Tongue (tissue), 2 donors: ENCODE data around the gene KCNT1. TPM values are rescaled to one million over a fixed set of nuclear protein-coding genes. Genes with fewer than 3 reads are reported as not detected.

Experiments
- DNase-seq: peaks from one replicate; pipeline ENCODE4 v3.0.0-alpha.2; 2015
- total RNA-seq: library from RNA; depleted of rRNA; stranded (reverse); fragments of >200 nt; gene quantifications from one replicate; pipeline ENCODE4 v1.2.3, GENCODE V29; 2014

KCNT1 gene
- total RNA-seq, 1 donor from 2014 or later: 2.8 TPM

- DNase-seq: no peak
Measured at GRCh38 chr9:135700525-135700924, 1.5 kb upstream of the KCNT1 start.

DNA sequence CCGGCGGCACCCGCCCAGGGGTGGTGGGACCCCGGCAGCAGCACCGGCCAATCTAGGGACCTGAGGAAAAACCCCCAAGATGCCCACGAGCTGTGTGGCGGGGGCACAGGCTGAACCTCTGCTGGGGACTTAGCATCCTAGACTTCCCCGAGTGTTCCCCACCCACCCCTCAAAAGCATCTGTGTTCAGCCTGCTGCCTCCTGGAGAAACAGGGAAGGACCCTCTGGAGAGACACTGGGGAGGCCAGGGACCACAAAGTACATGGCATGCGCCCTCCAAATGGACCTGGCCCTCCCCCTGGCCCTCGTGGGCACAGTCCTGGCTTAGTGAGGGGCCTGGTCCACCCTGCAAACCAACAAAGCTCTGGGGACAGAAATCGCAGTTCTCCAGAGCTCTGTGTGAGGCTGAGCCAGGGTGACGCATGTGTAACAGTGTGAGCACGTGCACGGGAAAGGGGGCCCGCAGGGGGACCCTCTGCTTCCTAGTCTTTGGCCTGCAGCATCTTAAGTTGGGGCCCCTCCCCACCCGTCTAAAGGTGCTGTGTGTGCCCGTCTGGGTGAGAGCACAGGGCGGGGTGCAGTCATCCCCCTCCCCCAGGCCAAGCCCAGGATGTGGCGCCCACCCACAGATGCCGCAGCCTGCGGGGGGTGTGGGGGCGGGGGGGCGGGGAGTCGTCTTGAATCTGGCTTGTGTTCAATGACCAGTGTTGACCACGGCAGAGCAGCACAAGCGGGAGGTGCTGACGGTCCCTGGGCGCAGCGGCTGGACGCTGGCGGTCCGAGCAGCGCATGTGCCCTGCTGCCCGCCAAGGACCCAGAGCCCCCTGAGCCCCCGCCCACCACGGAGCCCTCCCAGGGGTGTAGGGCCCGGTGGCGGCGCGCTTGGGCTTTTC, 672 bp upstream of the KCNT1 start:
- DNase-seq: peak; percentile 43

- peak; percentile 58 for DNase-seq
Measured at GRCh38 chr9:135703726-135704125, 1.7 kb downstream of the KCNT1 start.

- peak; percentile 95 for DNase-seq
Measured at GRCh38 chr9:135704483-135704882, 2.5 kb downstream of the KCNT1 start.

GRCh38 chr9:135705376-135705775, 3.4 kb downstream of the KCNT1 start:
- peak; percentile 23 for DNase-seq

GRCh38 chr9:135706288-135706687, 4.3 kb downstream of the KCNT1 start:
- peak; percentile 35 for DNase-seq

GRCh38 chr9:135707252-135708138, 5.5 kb downstream of the KCNT1 start:
- peak; percentile 71 for DNase-seq

GRCh38 chr9:135708164-135708563, 6.2 kb downstream of the KCNT1 start:
- no peak for DNase-seq

DNA sequence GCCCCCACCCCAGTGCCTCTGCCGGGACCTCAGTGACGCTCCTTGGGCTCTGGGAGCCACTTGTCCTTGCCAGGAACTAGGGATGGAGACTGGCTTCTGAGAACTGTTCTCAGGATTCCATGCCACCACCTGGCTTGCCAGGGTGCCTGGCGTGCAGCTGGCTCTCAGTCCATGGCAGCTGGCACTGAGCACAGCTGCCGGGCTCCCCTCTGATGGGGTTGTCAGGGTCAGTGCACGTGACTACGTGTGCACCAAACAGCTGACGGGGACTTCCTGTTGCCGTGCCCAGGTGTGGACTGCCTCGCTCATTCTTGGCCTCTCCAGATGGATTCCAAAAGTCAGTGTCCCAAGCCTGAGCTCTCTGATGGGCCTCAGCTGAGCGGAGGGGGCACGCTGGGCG, 9.4 kb downstream of the KCNT1 start:
- peak; percentile 83 for DNase-seq

DNA sequence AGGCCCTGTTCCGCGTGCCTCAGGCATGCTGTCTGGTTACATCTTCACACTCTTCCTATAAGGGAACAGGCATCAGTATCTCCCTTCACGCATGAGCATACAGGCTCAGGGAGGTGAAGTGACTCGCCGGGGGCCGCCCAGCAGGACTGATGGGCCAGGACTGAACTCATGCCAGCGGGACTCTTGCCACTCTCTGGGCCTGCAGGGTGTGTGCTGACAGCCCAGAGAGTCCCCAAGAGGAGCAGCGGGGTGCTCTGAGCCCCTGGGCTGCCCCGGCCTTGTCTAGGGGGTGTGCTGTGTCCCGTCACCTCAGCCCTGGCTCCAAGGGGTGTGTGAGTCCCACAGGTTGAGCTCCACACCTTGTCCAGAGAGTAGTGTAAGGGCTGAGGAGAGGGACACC, 9.9 kb downstream of the KCNT1 start:
- DNase-seq: no peak

GRCh38 chr9:135712613-135713295, 10.8 kb downstream of the KCNT1 start:
- peak; percentile 92 for DNase-seq

GRCh38 chr9:135714242-135715055, 12.5 kb downstream of the KCNT1 start:
- DNase-seq: peak; percentile 52

- DNase-seq: no peak
Measured at GRCh38 chr9:135715056-135715595, 13.1 kb downstream of the KCNT1 start.

- DNase-seq: no peak
Measured at GRCh38 chr9:135716045-135716444, 14.1 kb downstream of the KCNT1 start.

DNA sequence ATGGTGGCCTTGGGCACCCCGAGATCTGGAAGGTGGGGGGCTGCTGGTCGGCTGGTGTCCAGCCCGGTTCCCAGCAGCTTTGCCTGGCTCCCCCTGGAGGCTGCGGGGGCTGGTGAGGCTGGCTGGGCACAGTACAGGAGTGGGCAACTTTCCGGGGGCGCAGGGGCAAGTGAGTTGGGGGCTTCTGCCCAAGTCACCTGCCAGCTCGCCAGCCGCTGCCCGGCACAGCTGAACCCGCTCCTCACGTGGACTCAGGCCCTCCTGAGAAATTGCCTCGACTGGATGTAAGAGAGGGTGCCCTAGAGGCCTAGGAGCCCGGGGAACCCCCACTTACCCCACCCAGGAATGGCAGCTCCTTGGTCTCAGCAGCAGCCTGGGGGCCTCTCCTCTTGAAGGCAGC, 15.4 kb downstream of the KCNT1 start:
- no peak for DNase-seq

- DNase-seq: no peak
Measured at GRCh38 chr9:135718616-135719015, 16.6 kb downstream of the KCNT1 start.

- no peak for DNase-seq
Measured at GRCh38 chr9:135719472-135719871, 17.5 kb downstream of the KCNT1 start.

- no peak for DNase-seq
Measured at GRCh38 chr9:135722365-135722764, 20.4 kb downstream of the KCNT1 start.

- DNase-seq: no peak
Measured at GRCh38 chr9:135724186-135724787, 22.3 kb downstream of the KCNT1 start.

DNA sequence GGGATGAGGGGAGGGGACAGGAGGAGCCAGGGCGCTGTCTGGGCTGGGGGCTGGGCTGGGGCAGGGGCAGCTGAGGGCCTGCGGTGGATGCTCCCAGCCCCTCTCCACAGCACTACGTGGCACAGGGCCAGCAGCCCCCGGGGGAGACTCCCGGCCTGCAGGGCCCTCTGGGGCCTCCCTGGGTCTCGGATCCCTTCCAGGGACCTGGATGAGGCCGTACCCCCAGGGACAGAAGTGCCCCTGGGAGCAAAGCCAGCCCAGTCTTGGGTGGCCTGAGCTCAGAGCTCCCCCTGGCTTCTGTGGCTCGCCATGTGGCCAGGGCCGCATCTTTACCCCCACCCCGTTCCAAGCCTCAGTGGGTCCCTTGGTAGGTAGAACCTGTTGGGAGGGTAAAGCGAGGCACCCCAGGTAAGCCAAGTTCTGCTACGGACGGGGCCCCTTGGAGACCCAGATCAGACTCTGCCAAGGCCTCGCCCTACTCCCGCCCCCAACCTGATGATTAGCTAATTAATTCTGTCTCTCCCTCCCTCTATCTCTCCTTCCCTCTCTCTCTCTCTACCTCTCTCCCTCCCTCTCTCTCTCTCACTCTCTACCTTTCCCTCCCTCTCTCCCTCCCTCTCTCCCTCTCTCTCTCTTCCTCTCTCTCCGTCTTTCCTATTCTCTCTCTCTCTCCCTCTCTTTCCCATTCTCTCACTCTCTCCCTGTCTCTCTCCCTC, 24.3 kb downstream of the KCNT1 start:
- no peak for DNase-seq
